OCI-LY1 (cell line): Measurements from ENCODE around the gene GRIP1.

ENCODE experiments used
- EZH2 ChIP-seq: fragments of 200-600 bp; sonication (generic), shearing (Covaris generic); IDR thresholded peaks from 2 replicates; pipeline ENCODE4 v1.8.0; 2017; ENCODE audit warnings: borderline replicate concordance, mixed run types, mild to moderate bottlenecking, antibody characterized with exemption, low read length, moderate library complexity, mixed read lengths
- TF ChIP-seq, protein P1 (sequence below): fragments of 200-600 bp; sonication (generic), shearing (Covaris generic); IDR thresholded peaks from 2 replicates; pipeline ENCODE4 v1.5.1; 2017; ENCODE audit warnings: mild to moderate bottlenecking, antibody characterized with exemption, low read length, moderate library complexity, mixed read lengths

DNA sequence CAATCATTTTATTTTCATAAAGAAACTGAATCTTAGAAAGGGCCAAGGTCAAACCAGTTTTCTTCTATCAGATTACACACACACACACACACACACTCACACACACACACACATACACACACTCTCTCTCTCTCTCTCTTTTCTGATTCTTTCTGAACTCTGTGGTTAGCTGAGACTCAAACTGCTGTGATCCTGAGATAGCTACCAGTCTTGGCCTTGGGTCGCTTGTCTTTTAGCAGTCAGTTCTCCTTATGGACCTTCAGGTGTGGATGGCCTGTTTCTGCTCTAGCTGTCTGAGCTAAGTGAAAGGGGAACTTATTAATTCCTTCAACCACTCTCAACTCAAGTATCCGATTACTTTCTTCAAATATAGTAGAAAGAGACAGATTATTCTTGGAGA, 145.1 kb downstream of the GRIP1 start:
- TF ChIP-seq, protein P1, sequence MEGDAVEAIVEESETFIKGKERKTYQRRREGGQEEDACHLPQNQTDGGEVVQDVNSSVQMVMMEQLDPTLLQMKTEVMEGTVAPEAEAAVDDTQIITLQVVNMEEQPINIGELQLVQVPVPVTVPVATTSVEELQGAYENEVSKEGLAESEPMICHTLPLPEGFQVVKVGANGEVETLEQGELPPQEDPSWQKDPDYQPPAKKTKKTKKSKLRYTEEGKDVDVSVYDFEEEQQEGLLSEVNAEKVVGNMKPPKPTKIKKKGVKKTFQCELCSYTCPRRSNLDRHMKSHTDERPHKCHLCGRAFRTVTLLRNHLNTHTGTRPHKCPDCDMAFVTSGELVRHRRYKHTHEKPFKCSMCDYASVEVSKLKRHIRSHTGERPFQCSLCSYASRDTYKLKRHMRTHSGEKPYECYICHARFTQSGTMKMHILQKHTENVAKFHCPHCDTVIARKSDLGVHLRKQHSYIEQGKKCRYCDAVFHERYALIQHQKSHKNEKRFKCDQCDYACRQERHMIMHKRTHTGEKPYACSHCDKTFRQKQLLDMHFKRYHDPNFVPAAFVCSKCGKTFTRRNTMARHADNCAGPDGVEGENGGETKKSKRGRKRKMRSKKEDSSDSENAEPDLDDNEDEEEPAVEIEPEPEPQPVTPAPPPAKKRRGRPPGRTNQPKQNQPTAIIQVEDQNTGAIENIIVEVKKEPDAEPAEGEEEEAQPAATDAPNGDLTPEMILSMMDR: no peak
- no peak for TF ChIP-seq EZH2
